GM18505 (cell line): ENCODE results near the gene C17orf67.

ENCODE experiments used
- ATAC-seq: cut with Tn5 transposase; IDR thresholded peaks from one replicate; pipeline ENCODE4 v1.9.1; 2021; ENCODE audit not compliant: unreplicated experiment
- POLR2A ChIP-seq: IDR thresholded peaks from 4 replicates; pipeline ENCODE4 v1.6.1; 2011; ENCODE audit warnings: borderline replicate concordance; ENCODE audit not compliant: insufficient read depth, insufficient read length; ENCODE audit errors: extremely low read depth

The C17orf67 gene

DNA sequence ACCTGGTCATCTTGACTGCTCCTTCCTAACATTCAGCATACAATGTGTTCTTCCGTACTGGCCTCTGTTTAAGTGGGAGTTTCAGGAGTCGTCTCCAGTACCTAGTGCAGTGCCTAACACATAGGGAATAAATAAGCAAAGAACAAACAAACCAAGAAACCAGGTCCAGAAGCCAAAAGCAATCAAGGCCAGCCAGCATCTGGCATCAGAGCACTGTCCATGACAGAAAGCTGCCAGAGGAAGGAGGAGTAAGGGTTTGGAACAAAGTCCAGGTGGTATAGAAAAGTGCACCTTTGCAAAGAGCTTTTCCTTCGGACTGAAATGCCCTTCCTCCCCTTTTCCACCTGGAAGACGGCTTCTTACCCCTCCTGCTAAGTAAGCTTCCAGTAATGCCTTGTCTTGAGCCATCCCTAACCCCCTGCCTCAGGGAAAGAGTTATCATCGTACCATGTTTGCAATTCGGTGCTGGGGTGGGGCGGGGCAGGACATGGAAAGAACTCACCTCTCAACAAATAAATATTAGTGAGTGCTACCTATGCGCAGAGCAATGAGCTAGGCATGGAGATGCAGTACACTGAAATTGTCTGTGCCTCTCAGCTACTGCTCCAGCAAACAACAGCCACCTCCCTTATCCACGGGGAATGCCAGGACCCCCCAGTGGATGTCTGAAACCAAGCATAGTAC is 47.6 kb downstream of the C17orf67 start:
- TF ChIP-seq POLR2A, result no peak
- ATAC-seq, result no peak

DNA sequence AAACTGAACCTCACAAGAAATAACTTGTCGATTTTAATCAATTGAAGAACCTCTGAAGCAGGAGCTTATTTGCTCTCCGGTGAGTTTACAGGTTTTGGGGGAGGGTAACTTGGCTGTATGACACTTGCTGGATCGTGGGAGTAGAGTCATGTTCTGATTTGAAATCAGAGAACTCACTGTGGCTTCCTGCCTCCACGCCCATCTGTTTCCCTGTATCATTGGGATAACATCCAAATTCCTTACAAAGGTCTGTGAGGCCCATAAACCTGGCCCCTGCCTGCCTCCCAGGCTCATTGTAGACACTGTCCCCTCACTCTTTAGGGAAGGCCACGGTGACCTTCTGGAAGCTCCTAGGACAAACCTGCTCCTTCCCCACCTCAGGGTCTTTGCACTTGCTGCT is 48.3 kb downstream of the C17orf67 start:
- ATAC-seq, result no peak
- TF ChIP-seq POLR2A, result no peak

DNA sequence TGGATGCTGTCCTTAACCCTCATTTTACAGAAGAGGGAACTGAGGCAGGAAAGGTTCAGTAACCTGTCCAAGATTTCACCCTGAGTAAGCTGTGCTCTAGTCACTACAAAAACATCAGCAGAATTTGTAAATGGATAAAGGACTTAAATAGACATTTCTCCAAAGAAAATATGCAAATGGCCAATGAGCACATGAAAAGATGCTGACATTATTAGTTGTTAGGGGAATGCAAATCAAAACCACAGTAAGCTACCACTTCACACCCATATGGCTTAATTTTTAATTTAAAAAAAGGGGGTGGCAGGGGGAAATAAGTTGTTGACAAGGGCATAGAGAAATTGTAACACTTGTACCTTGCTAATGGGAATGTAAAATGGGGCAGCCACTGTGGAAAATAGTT is 51.4 kb downstream of the C17orf67 start:
- no peak for ATAC-seq
- no peak for TF ChIP-seq POLR2A

DNA sequence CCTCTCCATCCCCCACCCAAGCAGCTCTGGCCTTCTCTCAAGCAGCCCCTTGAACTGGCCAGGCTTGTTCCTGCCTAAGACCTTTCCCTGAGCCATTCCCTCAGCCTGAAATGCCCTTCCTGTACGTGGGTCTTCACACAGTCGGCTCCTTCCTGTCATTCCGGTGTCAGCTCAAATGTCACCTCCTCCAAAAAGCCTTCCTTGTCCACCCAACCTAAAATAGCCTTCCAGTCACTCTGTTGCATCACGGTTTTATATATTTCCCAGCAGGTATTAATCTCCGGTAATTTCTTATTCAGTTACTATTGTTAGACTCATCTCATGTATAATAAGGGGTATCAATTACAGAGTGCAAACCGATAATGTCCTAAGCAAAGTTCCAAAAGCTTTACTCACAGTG is 51.8 kb downstream of the C17orf67 start:
- no peak for ATAC-seq
- no peak for TF ChIP-seq POLR2A

DNA sequence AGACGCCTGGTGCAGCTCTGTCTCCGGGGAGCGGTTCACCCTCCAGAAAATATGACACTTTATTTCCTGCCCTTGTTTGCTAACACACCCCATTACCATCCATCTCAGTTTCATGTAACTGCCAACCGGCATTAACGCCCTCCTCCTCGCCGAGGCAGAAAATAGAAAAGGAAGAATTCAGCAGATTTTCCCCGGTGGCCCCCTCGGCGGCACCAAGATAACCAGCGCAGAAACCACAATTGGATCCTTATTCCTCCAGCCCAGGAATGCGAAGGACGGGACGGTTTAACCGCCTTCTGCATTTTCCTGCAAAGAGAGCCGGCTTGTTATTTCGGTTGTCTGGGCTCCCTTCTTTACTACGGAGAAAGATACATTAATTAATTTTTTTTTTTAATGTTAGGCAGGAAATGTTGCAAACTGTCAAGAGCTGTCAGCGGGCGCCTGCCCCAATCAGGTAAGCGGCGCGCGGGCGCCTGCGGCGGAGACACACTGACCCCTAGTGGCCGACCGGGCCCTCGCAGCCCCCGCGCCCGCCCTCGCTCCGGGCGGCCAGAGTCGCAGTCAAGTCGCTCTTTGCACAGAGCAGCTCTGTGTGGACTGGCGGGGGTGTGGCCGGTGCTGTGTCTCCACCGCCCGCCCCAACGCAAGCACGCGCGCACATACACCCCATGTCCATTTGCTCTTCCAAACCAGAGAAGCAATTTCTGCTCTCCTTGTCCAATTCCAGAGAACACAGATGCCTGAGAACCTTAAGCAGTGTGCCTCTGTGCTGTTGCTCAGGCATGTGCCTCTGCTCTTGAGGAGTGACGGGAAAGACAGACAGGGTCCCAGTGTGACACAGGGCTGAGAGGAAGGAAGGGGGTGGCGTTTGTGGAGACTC is 53.6 kb downstream of the C17orf67 start:
- TF ChIP-seq POLR2A, result no peak
- peak; percentile 97 for ATAC-seq

DNA sequence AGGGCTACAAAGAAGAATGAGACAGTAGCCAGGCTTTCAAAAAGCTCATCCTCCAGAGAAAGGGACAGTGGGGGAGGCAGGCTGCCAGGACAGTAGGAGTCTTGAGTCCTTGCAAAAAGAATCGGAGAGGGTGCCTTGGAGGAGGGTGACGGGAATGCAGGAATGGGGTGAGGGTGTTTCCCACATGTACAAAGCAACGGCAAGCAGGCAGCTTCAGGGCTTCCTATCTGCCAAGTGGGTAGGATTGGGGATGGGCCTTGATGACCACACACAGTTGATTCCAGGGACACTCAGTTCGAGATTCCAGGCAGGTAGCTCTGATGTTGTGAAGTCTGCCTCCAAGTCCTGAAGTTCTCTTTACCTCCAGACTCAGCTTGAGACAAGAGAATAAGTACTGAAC is 54.4 kb downstream of the C17orf67 start:
- no peak for TF ChIP-seq POLR2A
- no peak for ATAC-seq

DNA sequence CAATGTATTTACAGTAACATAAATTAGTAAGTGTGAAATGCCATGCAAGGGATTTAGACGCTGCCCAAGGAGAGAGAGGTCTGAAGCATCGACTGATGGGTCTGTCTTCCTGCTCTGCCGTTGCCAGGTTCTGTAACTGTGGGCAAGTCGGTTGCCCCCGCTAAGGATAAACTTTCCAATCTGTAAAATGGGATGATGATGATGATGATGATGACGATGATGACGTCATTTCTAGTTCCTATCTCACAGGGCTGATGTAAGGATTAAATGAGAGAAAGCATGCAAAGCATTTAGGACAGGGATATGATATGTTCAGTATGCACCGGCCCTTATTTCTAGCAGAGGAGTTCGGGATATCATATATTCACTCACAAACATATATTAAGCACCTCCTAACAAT is 54.8 kb downstream of the C17orf67 start:
- TF ChIP-seq POLR2A, result no peak
- no peak for ATAC-seq

DNA sequence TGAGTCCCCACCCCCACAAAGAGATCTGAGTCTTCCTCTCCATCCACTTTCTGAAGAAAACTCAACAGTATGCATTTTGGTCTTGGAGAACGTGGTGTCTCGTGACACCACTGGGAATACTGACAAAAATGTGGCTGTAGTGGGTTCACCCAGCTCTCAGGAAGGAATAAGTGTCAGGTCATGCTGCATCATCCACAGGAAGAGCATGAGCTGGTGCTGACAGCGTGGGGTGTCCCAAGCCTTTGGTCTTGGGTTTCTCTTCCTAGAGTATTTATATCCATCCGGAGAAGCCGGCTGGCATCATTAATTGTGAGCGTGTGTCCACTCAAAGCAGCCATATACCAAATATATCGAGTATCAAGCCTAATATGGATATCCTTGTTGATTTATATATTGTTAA is 55.9 kb downstream of the C17orf67 start:
- ATAC-seq, result no peak

DNA sequence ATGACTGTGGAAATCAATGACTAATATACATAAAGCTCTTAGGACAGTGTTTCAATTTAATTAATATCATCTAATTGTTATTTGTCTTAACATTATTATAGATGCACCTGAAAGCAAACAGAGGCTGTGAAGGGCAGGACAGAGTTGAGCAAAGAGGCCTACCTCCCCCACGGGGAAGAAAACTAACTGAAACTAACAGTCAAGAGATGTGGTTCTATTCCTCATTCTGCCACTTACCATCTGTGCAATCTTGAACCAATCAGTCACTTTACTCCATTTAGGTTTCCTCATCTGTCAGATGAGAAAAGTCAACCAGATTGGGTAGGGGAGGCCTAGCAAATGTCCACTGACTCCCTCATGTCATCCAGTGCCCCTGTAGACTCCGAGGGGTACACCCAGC is 59.1 kb downstream of the C17orf67 start:
- TF ChIP-seq POLR2A, result no peak

More for the DNA sequence above, 55.9 kb downstream of the C17orf67 start:
- TF ChIP-seq POLR2A, result no peak

DNA sequence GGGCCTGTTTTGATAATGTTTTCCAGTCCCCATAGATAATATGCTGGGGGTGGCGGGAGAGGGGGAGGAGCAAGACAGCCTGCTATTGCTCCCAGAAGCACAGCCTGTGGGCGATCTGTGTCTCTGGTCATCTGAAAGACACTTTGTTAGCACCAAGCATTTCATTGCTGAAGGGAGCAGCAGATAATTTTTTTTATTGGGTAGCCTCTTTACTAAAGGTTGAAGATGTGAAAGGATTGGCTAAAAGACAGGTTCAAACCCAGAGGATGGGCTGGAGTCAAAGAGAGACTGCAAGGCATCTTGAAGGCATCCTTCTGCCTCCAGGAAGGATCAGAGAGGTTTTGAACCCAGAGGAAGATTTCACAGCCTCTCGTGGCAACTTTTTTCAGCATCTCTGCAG is 60.6 kb downstream of the C17orf67 start:
- no peak for ATAC-seq
- no peak for TF ChIP-seq POLR2A

More for the DNA sequence above, 59.1 kb downstream of the C17orf67 start:
- no peak for ATAC-seq

DNA sequence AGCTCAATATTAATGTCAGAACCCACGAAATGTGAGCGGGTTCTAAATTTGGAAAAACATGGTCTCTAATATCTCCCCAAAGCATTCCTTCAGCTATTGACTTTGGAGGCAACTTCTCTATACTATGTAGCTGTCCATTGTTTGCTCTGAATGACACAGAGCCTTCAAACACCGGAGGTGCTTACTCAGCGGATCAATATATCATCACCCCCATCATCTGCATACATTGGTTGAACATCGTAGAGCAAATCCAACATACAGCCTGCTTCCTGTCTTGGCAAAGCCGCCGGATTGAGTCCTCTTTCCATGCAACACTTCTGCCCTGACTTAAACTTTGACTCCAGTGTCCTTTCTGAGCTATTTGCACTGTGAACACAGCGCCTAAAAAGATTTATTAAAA is 61.3 kb downstream of the C17orf67 start:
- TF ChIP-seq POLR2A, result no peak
- no peak for ATAC-seq

DNA sequence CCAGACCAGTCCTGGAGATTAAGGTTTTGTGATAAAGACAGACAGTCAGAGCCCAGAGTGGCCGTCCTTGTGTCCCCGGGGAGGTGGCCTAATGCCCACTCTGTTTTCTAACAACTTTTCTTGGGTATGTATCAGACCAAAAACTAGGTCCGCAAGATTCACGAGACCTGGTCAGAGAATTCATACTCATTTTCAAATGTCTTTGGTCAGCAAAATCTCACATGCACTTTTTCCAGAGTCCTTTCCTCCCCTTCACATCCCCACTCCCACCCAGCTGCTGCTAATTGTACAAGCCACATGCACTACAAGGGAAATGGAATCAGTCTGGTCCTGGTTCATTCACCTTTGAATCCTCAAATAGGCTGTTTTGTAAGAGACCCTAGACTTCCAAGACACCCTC is 61.7 kb downstream of the C17orf67 start:
- ATAC-seq, result no peak
- no peak for TF ChIP-seq POLR2A

DNA sequence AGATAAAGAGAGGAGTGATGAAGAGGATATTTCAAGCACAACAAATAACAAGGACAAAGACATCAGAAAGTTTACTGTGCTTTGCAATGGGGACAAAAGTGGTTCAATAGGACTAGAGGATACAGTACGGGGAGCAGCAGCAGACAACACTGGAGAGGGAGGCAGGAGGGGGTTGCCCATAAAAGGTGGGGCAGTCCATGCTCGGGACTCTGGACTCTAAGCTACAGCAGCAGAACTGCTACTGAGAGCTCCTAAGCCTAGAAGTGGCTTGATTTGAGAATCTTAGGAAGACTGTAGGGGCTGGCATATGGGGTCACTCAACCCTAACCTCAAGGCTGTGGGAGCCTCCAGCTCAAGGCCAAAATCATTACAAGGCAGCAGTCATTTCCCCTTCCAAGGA is 62.2 kb downstream of the C17orf67 start:
- ATAC-seq, result no peak
- TF ChIP-seq POLR2A, result no peak

DNA sequence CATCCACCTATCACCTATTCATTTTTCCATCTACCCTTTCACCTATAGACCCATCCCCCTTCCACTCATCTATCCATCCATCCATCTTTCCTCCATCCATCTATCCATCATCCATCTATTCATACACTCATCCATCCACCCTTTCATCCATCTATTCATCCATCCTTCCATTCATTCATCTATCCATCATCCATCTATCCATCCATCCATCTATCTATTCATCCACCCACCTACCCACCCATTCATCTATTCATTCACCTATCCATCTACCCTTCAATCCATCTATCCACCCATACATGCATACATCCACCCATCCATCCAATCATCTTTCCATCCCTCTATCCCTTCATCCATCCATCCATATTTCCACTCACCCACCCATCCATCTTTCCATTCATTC is 63.3 kb downstream of the C17orf67 start:
- no peak for TF ChIP-seq POLR2A

More for the DNA sequence above, 63.3 kb downstream of the C17orf67 start:
- ATAC-seq, result no peak
